SK-N-SH treated with all-trans-retinoic acid at 6 μM for 48 hours (cell line): ENCODE measurements around the gene CEACAM4.

ENCODE experiments used
- ATAC-seq: fragments of 200-7000 bp; cut with Tn5 transposase; 3 replicates; pipeline ENCODE4 v1.9.1; 2020; ENCODE audit warnings: mild to moderate bottlenecking, moderate library complexity
- ARNTL ChIP-seq: fragments of 450-650 bp; formaldehyde crosslinking; IDR thresholded peaks from 2 replicates; pipeline ENCODE4 v1.5.0; 2020; ENCODE audit warnings: low read depth, mild to moderate bottlenecking, moderate library complexity, borderline replicate concordance
- BACH2 ChIP-seq: fragments of 250-450 bp; sonication (Bioruptor Pico); IDR thresholded peaks from 2 replicates; pipeline ENCODE4 v1.9.0; 2021; ENCODE audit warnings: mild to moderate bottlenecking, borderline replicate concordance
- CREB5 ChIP-seq: fragments of 250-450 bp; sonication (Bioruptor Pico); IDR thresholded peaks from 2 replicates; pipeline ENCODE4 v1.5.1; 2020; ENCODE audit warnings: low read depth, mild to moderate bottlenecking, moderate library complexity
- CSDC2 ChIP-seq: fragments of 250-450 bp; sonication (Bioruptor Pico); IDR thresholded peaks from 2 replicates; pipeline ENCODE4 v1.5.0; 2020; ENCODE audit warnings: mild to moderate bottlenecking, moderate library complexity
- ESRRG ChIP-seq: fragments of 250-450 bp; sonication (Bioruptor Pico); IDR thresholded peaks from 2 replicates; pipeline ENCODE4 v1.6.1; 2021; ENCODE audit warnings: mild to moderate bottlenecking
- GLIS3 ChIP-seq: fragments of 250-450 bp; sonication (Bioruptor Pico); IDR thresholded peaks from 2 replicates; pipeline ENCODE4 v1.5.0; 2020; ENCODE audit warnings: mild to moderate bottlenecking, moderate library complexity
- ISL1 ChIP-seq: fragments of 250-450 bp; sonication (Bioruptor Pico); IDR thresholded peaks from 2 replicates; pipeline ENCODE4 v2.1.2; 2022; ENCODE audit warnings: mild to moderate bottlenecking, moderate library complexity
- OSR1 ChIP-seq: fragments of 250-450 bp; sonication (Bioruptor Pico); IDR thresholded peaks from 2 replicates; pipeline ENCODE4 v1.8.0; 2022; ENCODE audit warnings: moderate library complexity, mild to moderate bottlenecking, inconsistent platforms
- PATZ1 ChIP-seq: fragments of 250-450 bp; sonication (Bioruptor Pico); IDR thresholded peaks from 2 replicates; pipeline ENCODE4 v1.8.0; 2020; ENCODE audit warnings: mild to moderate bottlenecking, moderate library complexity, borderline replicate concordance
- POU6F1 ChIP-seq: fragments of 250-450 bp; sonication (Bioruptor Pico); IDR thresholded peaks from 2 replicates; pipeline ENCODE4 v1.8.0; 2021; ENCODE audit warnings: low read depth, mild to moderate bottlenecking, moderate library complexity, borderline replicate concordance
- PPARA ChIP-seq: fragments of 250-450 bp; sonication (Bioruptor Pico); IDR thresholded peaks from 2 replicates; pipeline ENCODE4 v1.5.0; 2020; ENCODE audit warnings: mild to moderate bottlenecking, borderline replicate concordance
- RARB ChIP-seq: fragments of 250-450 bp; sonication (Bioruptor Pico); IDR thresholded peaks from 2 replicates; pipeline ENCODE4 v1.8.0; 2021; ENCODE audit warnings: mild to moderate bottlenecking, moderate library complexity
- SNAI2 ChIP-seq: fragments of 250-450 bp; sonication (Bioruptor Pico); IDR thresholded peaks from 2 replicates; pipeline ENCODE4 v1.5.0; 2020; ENCODE audit warnings: mild to moderate bottlenecking, moderate library complexity
- TCF4 ChIP-seq: fragments of 250-450 bp; sonication (Bioruptor Pico); IDR thresholded peaks from 2 replicates; pipeline ENCODE4 v1.8.0; 2021; ENCODE audit warnings: mild to moderate bottlenecking, moderate library complexity, borderline replicate concordance
- TOX ChIP-seq: fragments of 250-450 bp; sonication (Bioruptor Pico); IDR thresholded peaks from 2 replicates; pipeline ENCODE4 v1.8.0; 2021; ENCODE audit warnings: mild to moderate bottlenecking, moderate library complexity, borderline replicate concordance
- TSHZ2 ChIP-seq: fragments of 250-450 bp; sonication (Bioruptor Pico); IDR thresholded peaks from 2 replicates; pipeline ENCODE4 v1.5.0; 2020; ENCODE audit warnings: mild to moderate bottlenecking, moderate library complexity
- ZC3H10 ChIP-seq: fragments of 250-450 bp; sonication (Bioruptor Pico); IDR thresholded peaks from 2 replicates; pipeline ENCODE4 v1.5.1; 2021; ENCODE audit warnings: mild to moderate bottlenecking, moderate library complexity
- ZFP3 ChIP-seq: fragments of 250-450 bp; sonication (Bioruptor Pico); IDR thresholded peaks from 2 replicates; pipeline ENCODE4 v1.5.0; 2020; ENCODE audit warnings: mild to moderate bottlenecking, moderate library complexity
- ZFP30 ChIP-seq: fragments of 450-650 bp; formaldehyde crosslinking; IDR thresholded peaks from 2 replicates; pipeline ENCODE4 v1.5.0; 2022; ENCODE audit warnings: mild to moderate bottlenecking, moderate library complexity
- ZNF565 ChIP-seq: fragments of 450-650 bp; formaldehyde crosslinking; conservative IDR thresholded peaks from 2 replicates; pipeline ENCODE4 v1.5.0; 2020; ENCODE audit warnings: low read depth, mild to moderate bottlenecking, moderate library complexity
- ZNF70 ChIP-seq: fragments of 450-650 bp; formaldehyde crosslinking; IDR thresholded peaks from 2 replicates; pipeline ENCODE4 v1.5.0; 2020; ENCODE audit warnings: mild to moderate bottlenecking, moderate library complexity
- ZNF8 ChIP-seq: fragments of 450-650 bp; formaldehyde crosslinking; IDR thresholded peaks from 2 replicates; pipeline ENCODE4 v1.5.0; 2020; ENCODE audit warnings: mild to moderate bottlenecking, moderate library complexity
- TF ChIP-seq, protein P1 (sequence below): fragments of 250-450 bp; sonication (Bioruptor Pico); IDR thresholded peaks from 2 replicates; pipeline ENCODE4 v1.5.1; 2021; ENCODE audit warnings: mild to moderate bottlenecking, moderate library complexity

Gene CEACAM4

GRCh38 chr19:41627966-41628675, 1.2 kb upstream of the CEACAM4 start:
- TF ChIP-seq SNAI2 (CRISPR knock-in tag) (no peak), OSR1 (no peak), POU6F1 (no peak), ESRRG (CRISPR knock-in tag) (no peak), TOX (CRISPR knock-in tag) (no peak), CSDC2 (CRISPR knock-in tag) (no peak), ZNF565 (no peak), BACH2 (no peak), GLIS3 (CRISPR knock-in tag) (no peak), PPARA (no peak), PATZ1 (CRISPR knock-in tag) (no peak), CREB5 (CRISPR knock-in tag) (no peak), TCF4 (CRISPR knock-in tag) (no peak), ISL1 (no peak), ZNF8 (CRISPR knock-in tag) (no peak), ZFP30 (CRISPR knock-in tag) (no peak), RARB (CRISPR knock-in tag) (no peak), ZFP3 (CRISPR knock-in tag) (no peak), ARNTL (CRISPR knock-in tag) (no peak), TSHZ2 (CRISPR knock-in tag) (no peak)
- ATAC-seq, result no peak

DNA sequence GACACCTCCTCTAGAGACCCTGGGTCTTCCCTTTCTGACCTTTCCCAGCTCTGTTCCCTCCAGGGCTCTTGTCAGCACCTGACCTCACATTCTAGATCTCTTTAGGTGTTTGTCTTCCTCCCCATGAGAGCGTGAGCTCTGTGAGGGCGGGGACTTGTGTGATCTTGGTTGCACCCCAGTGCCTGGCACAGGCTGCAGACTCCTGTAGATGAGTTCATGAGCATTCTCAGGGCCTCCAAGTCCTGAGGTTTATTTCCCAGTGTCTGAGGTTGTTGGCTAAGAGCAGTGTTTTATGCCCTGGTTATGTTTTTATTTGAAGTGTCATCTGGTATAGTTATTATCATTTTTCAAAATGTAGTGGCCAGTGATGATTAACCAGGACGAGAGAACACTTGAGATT, 596 bp downstream of the CEACAM4 start:
- TF ChIP-seq ZFP30 (CRISPR knock-in tag) (no peak), RARB (CRISPR knock-in tag) (no peak), ZNF8 (CRISPR knock-in tag) (no peak), SNAI2 (CRISPR knock-in tag) (no peak), ZNF70 (no peak), ZC3H10 (CRISPR knock-in tag) (no peak), ZFP3 (CRISPR knock-in tag) (no peak), POU6F1 (no peak), PATZ1 (CRISPR knock-in tag) (no peak), PPARA (no peak)
- TF ChIP-seq, protein P1, sequence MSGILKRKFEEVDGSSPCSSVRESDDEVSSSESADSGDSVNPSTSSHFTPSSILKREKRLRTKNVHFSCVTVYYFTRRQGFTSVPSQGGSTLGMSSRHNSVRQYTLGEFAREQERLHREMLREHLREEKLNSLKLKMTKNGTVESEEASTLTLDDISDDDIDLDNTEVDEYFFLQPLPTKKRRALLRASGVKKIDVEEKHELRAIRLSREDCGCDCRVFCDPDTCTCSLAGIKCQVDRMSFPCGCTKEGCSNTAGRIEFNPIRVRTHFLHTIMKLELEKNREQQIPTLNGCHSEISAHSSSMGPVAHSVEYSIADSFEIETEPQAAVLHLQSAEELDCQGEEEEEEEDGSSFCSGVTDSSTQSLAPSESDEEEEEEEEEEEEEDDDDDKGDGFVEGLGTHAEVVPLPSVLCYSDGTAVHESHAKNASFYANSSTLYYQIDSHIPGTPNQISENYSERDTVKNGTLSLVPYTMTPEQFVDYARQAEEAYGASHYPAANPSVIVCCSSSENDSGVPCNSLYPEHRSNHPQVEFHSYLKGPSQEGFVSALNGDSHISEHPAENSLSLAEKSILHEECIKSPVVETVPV (CRISPR knock-in tag), result no peak
- no peak for ATAC-seq
